K562 (cell line): ENCODE data around the gene CD164L2. TPM values are rescaled to one million over a fixed set of nuclear protein-coding genes. Genes with fewer than 3 reads are reported as not detected.

Source experiments
- AFF4 ChIP-seq: sonication (generic); formaldehyde crosslinking; IDR thresholded peaks from 2 replicates; pipeline ENCODE4 v1.8.0; 2023; ENCODE audit warnings: mild to moderate bottlenecking, missing genetic modification reagents
- ARNT ChIP-seq, 2 experiments: fragments of 450-650 bp; IDR thresholded peaks; 2 replicates each; pipeline ENCODE4 v1.6.1; 2016; ENCODE audit warnings: mild to moderate bottlenecking in 1 of 2
- CLOCK ChIP-seq: fragments of 250-450 bp; sonication (Bioruptor Pico); IDR thresholded peaks from 2 replicates; pipeline ENCODE4 v1.4.0; 2020; ENCODE audit warnings: mild to moderate bottlenecking, moderate library complexity, borderline replicate concordance
- MECOM ChIP-seq: fragments of 250-450 bp; sonication (Bioruptor Pico); IDR thresholded peaks from 2 replicates; pipeline ENCODE4 v1.8.0; 2022; ENCODE audit warnings: inconsistent platforms
- MTA2 ChIP-seq: fragments of 450-650 bp; IDR thresholded peaks from 2 replicates; pipeline ENCODE4 v1.6.1; 2016; ENCODE audit warnings: low read depth
- OTX1 ChIP-seq: fragments of 450-650 bp; formaldehyde crosslinking; IDR thresholded peaks from 2 replicates; pipeline ENCODE4 v1.4.0; 2022; ENCODE audit warnings: mild to moderate bottlenecking
- RB1 ChIP-seq: fragments of 450-650 bp; IDR thresholded peaks from 2 replicates; pipeline ENCODE4 v1.6.1; 2017; ENCODE audit warnings: low read depth, mild to moderate bottlenecking
- REST ChIP-seq, 2 experiments: fragments of 450-650 bp; formaldehyde crosslinking in 1 of 2; IDR thresholded peaks; 2 replicates each; pipeline versions ENCODE4 v1.4.0 to v1.6.1; 2014 to 2020; ENCODE audit warnings: mild to moderate bottlenecking in 2 of 2, borderline replicate concordance in 1 of 2, low read depth in 1 of 2
- SMC3 ChIP-seq: conservative IDR thresholded peaks from 2 replicates; pipeline ENCODE4 v1.6.1; 2011; ENCODE audit warnings: low read depth, low read length, improper control_type of control experiment; ENCODE audit not compliant: insufficient read depth
- TEAD4 ChIP-seq, 2 experiments: sonication (generic) in 1 of 2; formaldehyde crosslinking in 1 of 2; IDR thresholded peaks; 2 replicates each; pipeline versions ENCODE4 v1.6.1 to v1.8.0; 2012 to 2022; ENCODE audit warnings: borderline replicate concordance in 1 of 2, inconsistent platforms in 1 of 2, low read length in 1 of 2, mild to moderate bottlenecking in 1 of 2, missing genetic modification reagents in 1 of 2
- ZBTB7A ChIP-seq: IDR thresholded peaks from 2 replicates; pipeline ENCODE4 v1.6.1; 2011; ENCODE audit warnings: low read depth, mild to moderate bottlenecking, low read length, moderate library complexity, borderline replicate concordance; ENCODE audit not compliant: control insufficient read depth
- polyA plus RNA-seq, 8 experiments: library from polyadenylated mRNA; depleted of rRNA in 4 of 8; stranded (reverse) in 5 of 8; unstranded in 3 of 8; fragments of >200 nt; fragmentation: Nextera tagmentation in 2 of 8; fragmentation: Illumina TruSeq in 1 of 8; extraction: Ambion mirVana in 2 of 8; extraction: Trizol in 1 of 8; gene quantifications; 2 replicates each; pipeline versions ENCODE4 v1.2.1 to v1.2.3, GENCODE V29; 2011 to 2014; ENCODE audit warnings: inconsistent platforms in 1 of 8, missing spikeins in 1 of 8
- total RNA-seq, 7 experiments: library from RNA; depleted of rRNA in 6 of 7; stranded (reverse); fragments of >200 nt in 6 of 7; fragmentation: Illumina TruSeq in 2 of 7; extraction: Trizol in 2 of 7; gene quantifications; 2 replicates each; pipeline versions ENCODE4 v1.2.1 to v1.2.3, GENCODE V29; 2011 to 2021; ENCODE audit warnings: low replicate concordance in 1 of 7

Gene CD164L2
- total and polyA plus RNA-seq, 9 of the 15 experiments (the other 6 are each of a cell fraction or from before 2014, with no cell fraction given): 0.08 to 0.92 (median 0.38) TPM; not detected in 1

- TF ChIP-seq REST (IDR thresholded peaks at IDR 0.05; ENCODE audit: borderline replicate concordance) (peak; percentile 85), REST (CRISPR knock-in tag; IDR thresholded peaks at IDR 0.05; ENCODE audit: low read depth) (no peak), MECOM (CRISPR knock-in tag) (0 out of 2 replicates have a peak, but pooled peaks have one; percentile 42), CLOCK (CRISPR knock-in tag) (no peak), MTA2 (no peak), AFF4 (no peak), ZBTB7A (no peak), TEAD4 (IDR thresholded peaks at IDR 0.05; ENCODE audit: low read length) (0 out of 2 replicates have a peak, but pooled peaks have one; percentile 13), TEAD4 (CRISPR knock-in tag; IDR thresholded peaks at IDR 0.05; ENCODE audit: borderline replicate concordance) (no peak), RB1 (peak; percentile 51; the same call in 1 of the 2 replicates), SMC3 (peak; percentile 93), ARNT (IDR thresholded peaks at IDR 0.05) (0 out of 4 replicates have a peak, but pooled peaks of 1 of the 2 experiments have one; percentile 42), OTX1 (CRISPR knock-in tag) (peak; percentile 21; the same call in 1 of the 2 replicates)
Measured at GRCh38 chr1:27388337-27389005, 5.3 kb upstream of the CD164L2 start (continued).
